GM12878 (cell line): ENCODE results near the gene MROH8. TPM values are rescaled to one million over a fixed set of nuclear protein-coding genes. Genes with fewer than 3 reads are reported as not detected.

ENCODE experiments used
- CBFB ChIP-seq: IDR thresholded peaks from 2 replicates; pipeline ENCODE4 v1.6.1; 2016; ENCODE audit warnings: antibody characterized with exemption, low read depth
- EZH2 ChIP-seq: IDR thresholded peaks from 2 replicates; pipeline ENCODE4 v1.6.1; 2012; ENCODE audit warnings: low read depth, mild to moderate bottlenecking, control low read depth, inconsistent platforms, low read length, borderline replicate concordance; ENCODE audit not compliant: control insufficient read depth
- MTA3 ChIP-seq: IDR thresholded peaks from 2 replicates; pipeline ENCODE4 v1.6.1; 2012; ENCODE audit warnings: low read length, inconsistent platforms, borderline replicate concordance
- POLR2A ChIP-seq: IDR thresholded peaks from 2 replicates; pipeline ENCODE4 v1.6.1; 2011; ENCODE audit warnings: low read depth, mild to moderate bottlenecking, low read length
- POU2F2 ChIP-seq: IDR thresholded peaks from 3 replicates; pipeline ENCODE4 v1.6.1; 2011; ENCODE audit warnings: low read depth, mild to moderate bottlenecking, low read length, borderline replicate concordance
- RB1 ChIP-seq: fragments of 450-650 bp; formaldehyde crosslinking; IDR thresholded peaks from 2 replicates; pipeline ENCODE4 v1.6.1; 2017; ENCODE audit warnings: mild to moderate bottlenecking, borderline replicate concordance
- SIX5 ChIP-seq: IDR thresholded peaks from 2 replicates; pipeline ENCODE4 v1.6.1; 2011; ENCODE audit warnings: mild to moderate bottlenecking, low read depth, low read length, moderate library complexity; ENCODE audit not compliant: severe bottlenecking
- SMAD1 ChIP-seq: fragments of 450-650 bp; IDR thresholded peaks from 2 replicates; pipeline ENCODE4 v1.6.1; 2018; ENCODE audit warnings: mild to moderate bottlenecking, low read depth; ENCODE audit not compliant: partially characterized antibody
- SREBF1 ChIP-seq: IDR thresholded peaks from 2 replicates; pipeline ENCODE4 v1.6.1; 2012; ENCODE audit warnings: mild to moderate bottlenecking, low read length
- STAT1 ChIP-seq: fragments of 450-650 bp; conservative IDR thresholded peaks from 2 replicates; pipeline ENCODE4 v1.6.1; 2014; ENCODE audit warnings: antibody characterized with exemption, mild to moderate bottlenecking
- SUZ12 ChIP-seq: fragments of 200-600 bp; sonication (generic); IDR thresholded peaks from one replicate; pipeline ENCODE4 v1.6.1; 2018; ENCODE audit warnings: antibody characterized with exemption, mild to moderate bottlenecking; ENCODE audit not compliant: unreplicated experiment
- TCF3 ChIP-seq: IDR thresholded peaks from 2 replicates; pipeline ENCODE4 v1.6.1; 2012; ENCODE audit warnings: low read depth, mild to moderate bottlenecking, low read length, borderline replicate concordance; ENCODE audit not compliant: insufficient read depth
- WRNIP1 ChIP-seq: IDR thresholded peaks from 2 replicates; pipeline ENCODE4 v1.6.1; 2011; ENCODE audit warnings: low read depth, low read length, improper control_type of control experiment, borderline replicate concordance
- ZNF207 ChIP-seq: fragments of 450-650 bp; IDR thresholded peaks from 2 replicates; pipeline ENCODE4 v1.6.1; 2014; ENCODE audit warnings: antibody characterized with exemption, mild to moderate bottlenecking, borderline replicate concordance
- polyA plus RNA-seq, 11 experiments: library from polyadenylated mRNA; depleted of rRNA in 4 of 11; unstranded in 6 of 11; stranded (reverse) in 5 of 11; fragments of >200 nt; fragmentation: Nextera tagmentation in 4 of 11; fragmentation: Illumina TruSeq in 1 of 11; extraction: Ambion mirVana in 4 of 11; extraction: Trizol in 1 of 11; gene quantifications; 1 replicate in 1 of 11; 2 replicates in 10 of 11; pipeline versions ENCODE4 v1.2.1 to v1.2.3, GENCODE V29; 2011 to 2016; ENCODE audit warnings: inconsistent platforms in 2 of 11, missing spikeins in 2 of 11, low read depth in 1 of 11
- total RNA-seq, 4 experiments: library from RNA; depleted of rRNA in 3 of 4; stranded (reverse); fragments of >200 nt in 3 of 4; fragmentation: Illumina TruSeq in 1 of 4; extraction: Trizol in 1 of 4; gene quantifications; 2 replicates each; pipeline versions ENCODE4 v1.2.1 to v1.2.3, GENCODE V29; 2013 to 2021
- TF ChIP-seq, protein P1 (sequence below): fragments of 450-650 bp; formaldehyde crosslinking; IDR thresholded peaks from 2 replicates; pipeline ENCODE4 v1.4.0; 2020; ENCODE audit warnings: mild to moderate bottlenecking, moderate library complexity
- TF ChIP-seq, protein P2 (sequence below): IDR thresholded peaks from 2 replicates; pipeline ENCODE4 v1.6.1; 2011; ENCODE audit warnings: low read depth, low read length, improper control_type of control experiment, borderline replicate concordance
- TF ChIP-seq, protein P3 (sequence below): fragments of 450-650 bp; IDR thresholded peaks from 2 replicates; pipeline ENCODE4 v1.6.1; 2018; ENCODE audit warnings: mild to moderate bottlenecking, low read depth, moderate library complexity; ENCODE audit not compliant: partially characterized antibody
- TF ChIP-seq, protein P4 (sequence below): IDR thresholded peaks from 2 replicates; pipeline ENCODE4 v1.6.1; 2011; ENCODE audit warnings: borderline replicate concordance, low read depth, mild to moderate bottlenecking, moderate library complexity, low read length; ENCODE audit not compliant: insufficient read depth, poor library complexity, severe bottlenecking
- TF ChIP-seq, protein P5 (sequence below): fragments of 150-350 bp; IDR thresholded peaks from 2 replicates; pipeline ENCODE4 v1.6.1; 2014; ENCODE audit warnings: mild to moderate bottlenecking, low read depth, low read length

The MROH8 gene
- total and polyA plus RNA-seq, 10 of the 15 experiments (the other 5 are each of a cell fraction or from before 2014, with no cell fraction given) = 0.16 to 2.8 (median 1.8) TPM

DNA sequence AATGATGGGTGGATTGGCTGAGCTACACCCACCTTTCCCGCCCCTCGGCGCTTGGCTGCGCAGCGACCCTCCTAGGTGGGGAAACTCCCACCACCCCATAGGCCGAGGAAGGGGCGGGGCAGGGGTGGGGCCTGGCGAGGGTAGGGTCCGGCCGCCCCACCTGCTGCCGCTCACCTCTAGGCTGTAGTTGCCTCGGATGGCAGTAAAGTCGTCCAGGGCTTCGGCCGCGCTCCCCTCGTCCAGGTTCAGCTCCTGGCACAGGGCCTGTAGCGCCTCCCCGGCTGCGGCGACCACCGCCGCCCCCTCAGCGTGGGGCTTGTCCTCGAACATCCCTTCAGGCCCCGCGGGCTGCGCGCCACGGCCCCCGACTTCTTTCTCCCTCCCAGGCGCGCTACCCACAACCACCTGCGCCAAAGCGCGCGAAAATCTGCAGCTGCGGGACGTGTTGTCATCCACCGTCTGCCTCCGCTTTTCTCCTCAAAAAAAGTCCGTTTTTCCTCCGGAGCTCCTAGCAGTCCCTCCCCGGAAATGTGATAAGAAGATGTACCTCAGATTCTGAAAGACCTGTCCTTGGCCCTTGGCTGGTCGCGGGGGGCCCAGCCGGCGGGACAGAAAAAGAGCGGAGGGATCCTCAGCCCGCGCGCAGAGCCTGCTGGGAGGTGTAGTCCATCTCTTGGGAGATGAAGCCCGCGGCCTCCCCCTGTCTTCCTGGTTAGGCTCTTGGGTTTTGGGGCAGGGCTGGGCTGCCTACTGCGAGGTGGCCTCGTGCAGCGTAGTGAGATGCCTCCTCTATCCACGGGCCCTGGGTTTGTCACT lies 83.5 kb downstream of the MROH8 start, which contains the start of gene RBL1 (continued):
- TF ChIP-seq, protein P1, sequence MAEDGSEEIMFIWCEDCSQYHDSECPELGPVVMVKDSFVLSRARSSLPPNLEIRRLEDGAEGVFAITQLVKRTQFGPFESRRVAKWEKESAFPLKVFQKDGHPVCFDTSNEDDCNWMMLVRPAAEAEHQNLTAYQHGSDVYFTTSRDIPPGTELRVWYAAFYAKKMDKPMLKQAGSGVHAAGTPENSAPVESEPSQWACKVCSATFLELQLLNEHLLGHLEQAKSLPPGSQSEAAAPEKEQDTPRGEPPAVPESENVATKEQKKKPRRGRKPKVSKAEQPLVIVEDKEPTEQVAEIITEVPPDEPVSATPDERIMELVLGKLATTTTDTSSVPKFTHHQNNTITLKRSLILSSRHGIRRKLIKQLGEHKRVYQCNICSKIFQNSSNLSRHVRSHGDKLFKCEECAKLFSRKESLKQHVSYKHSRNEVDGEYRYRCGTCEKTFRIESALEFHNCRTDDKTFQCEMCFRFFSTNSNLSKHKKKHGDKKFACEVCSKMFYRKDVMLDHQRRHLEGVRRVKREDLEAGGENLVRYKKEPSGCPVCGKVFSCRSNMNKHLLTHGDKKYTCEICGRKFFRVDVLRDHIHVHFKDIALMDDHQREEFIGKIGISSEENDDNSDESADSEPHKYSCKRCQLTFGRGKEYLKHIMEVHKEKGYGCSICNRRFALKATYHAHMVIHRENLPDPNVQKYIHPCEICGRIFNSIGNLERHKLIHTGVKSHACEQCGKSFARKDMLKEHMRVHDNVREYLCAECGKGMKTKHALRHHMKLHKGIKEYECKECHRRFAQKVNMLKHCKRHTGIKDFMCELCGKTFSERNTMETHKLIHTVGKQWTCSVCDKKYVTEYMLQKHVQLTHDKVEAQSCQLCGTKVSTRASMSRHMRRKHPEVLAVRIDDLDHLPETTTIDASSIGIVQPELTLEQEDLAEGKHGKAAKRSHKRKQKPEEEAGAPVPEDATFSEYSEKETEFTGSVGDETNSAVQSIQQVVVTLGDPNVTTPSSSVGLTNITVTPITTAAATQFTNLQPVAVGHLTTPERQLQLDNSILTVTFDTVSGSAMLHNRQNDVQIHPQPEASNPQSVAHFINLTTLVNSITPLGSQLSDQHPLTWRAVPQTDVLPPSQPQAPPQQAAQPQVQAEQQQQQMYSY (CRISPR knock-in tag) = no peak
- peak; percentile 91 for TF ChIP-seq TCF3
- TF ChIP-seq MTA3 = no peak
- TF ChIP-seq ZNF207 = peak; percentile 86
- peak; percentile 100 for TF ChIP-seq RB1
- TF ChIP-seq, protein P2, sequence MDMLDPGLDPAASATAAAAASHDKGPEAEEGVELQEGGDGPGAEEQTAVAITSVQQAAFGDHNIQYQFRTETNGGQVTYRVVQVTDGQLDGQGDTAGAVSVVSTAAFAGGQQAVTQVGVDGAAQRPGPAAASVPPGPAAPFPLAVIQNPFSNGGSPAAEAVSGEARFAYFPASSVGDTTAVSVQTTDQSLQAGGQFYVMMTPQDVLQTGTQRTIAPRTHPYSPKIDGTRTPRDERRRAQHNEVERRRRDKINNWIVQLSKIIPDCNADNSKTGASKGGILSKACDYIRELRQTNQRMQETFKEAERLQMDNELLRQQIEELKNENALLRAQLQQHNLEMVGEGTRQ = no peak
- TF ChIP-seq EZH2 = no peak
- TF ChIP-seq SREBF1 = peak; percentile 52
- TF ChIP-seq CBFB = peak; percentile 73; the same call in 1 of the 2 replicates
- peak; percentile 96 for TF ChIP-seq POLR2A
- TF ChIP-seq SUZ12 = no peak
- peak; percentile 99 for TF ChIP-seq STAT1
- TF ChIP-seq WRNIP1 = no peak
- peak; percentile 80 for TF ChIP-seq SIX5
- TF ChIP-seq, protein P3, sequence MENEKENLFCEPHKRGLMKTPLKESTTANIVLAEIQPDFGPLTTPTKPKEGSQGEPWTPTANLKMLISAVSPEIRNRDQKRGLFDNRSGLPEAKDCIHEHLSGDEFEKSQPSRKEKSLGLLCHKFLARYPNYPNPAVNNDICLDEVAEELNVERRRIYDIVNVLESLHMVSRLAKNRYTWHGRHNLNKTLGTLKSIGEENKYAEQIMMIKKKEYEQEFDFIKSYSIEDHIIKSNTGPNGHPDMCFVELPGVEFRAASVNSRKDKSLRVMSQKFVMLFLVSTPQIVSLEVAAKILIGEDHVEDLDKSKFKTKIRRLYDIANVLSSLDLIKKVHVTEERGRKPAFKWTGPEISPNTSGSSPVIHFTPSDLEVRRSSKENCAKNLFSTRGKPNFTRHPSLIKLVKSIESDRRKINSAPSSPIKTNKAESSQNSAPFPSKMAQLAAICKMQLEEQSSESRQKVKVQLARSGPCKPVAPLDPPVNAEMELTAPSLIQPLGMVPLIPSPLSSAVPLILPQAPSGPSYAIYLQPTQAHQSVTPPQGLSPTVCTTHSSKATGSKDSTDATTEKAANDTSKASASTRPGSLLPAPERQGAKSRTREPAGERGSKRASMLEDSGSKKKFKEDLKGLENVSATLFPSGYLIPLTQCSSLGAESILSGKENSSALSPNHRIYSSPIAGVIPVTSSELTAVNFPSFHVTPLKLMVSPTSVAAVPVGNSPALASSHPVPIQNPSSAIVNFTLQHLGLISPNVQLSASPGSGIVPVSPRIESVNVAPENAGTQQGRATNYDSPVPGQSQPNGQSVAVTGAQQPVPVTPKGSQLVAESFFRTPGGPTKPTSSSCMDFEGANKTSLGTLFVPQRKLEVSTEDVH = peak; percentile 100
- peak; percentile 77 for TF ChIP-seq POU2F2
- TF ChIP-seq, protein P4, sequence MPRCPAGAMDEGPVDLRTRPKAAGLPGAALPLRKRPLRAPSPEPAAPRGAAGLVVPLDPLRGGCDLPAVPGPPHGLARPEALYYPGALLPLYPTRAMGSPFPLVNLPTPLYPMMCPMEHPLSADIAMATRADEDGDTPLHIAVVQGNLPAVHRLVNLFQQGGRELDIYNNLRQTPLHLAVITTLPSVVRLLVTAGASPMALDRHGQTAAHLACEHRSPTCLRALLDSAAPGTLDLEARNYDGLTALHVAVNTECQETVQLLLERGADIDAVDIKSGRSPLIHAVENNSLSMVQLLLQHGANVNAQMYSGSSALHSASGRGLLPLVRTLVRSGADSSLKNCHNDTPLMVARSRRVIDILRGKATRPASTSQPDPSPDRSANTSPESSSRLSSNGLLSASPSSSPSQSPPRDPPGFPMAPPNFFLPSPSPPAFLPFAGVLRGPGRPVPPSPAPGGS = no peak
- no peak for TF ChIP-seq SMAD1
- TF ChIP-seq, protein P5, sequence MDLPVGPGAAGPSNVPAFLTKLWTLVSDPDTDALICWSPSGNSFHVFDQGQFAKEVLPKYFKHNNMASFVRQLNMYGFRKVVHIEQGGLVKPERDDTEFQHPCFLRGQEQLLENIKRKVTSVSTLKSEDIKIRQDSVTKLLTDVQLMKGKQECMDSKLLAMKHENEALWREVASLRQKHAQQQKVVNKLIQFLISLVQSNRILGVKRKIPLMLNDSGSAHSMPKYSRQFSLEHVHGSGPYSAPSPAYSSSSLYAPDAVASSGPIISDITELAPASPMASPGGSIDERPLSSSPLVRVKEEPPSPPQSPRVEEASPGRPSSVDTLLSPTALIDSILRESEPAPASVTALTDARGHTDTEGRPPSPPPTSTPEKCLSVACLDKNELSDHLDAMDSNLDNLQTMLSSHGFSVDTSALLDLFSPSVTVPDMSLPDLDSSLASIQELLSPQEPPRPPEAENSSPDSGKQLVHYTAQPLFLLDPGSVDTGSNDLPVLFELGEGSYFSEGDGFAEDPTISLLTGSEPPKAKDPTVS = no peak
